Measurements from ENCODE around the gene OR2B6.

Gene OR2B6

DNA sequence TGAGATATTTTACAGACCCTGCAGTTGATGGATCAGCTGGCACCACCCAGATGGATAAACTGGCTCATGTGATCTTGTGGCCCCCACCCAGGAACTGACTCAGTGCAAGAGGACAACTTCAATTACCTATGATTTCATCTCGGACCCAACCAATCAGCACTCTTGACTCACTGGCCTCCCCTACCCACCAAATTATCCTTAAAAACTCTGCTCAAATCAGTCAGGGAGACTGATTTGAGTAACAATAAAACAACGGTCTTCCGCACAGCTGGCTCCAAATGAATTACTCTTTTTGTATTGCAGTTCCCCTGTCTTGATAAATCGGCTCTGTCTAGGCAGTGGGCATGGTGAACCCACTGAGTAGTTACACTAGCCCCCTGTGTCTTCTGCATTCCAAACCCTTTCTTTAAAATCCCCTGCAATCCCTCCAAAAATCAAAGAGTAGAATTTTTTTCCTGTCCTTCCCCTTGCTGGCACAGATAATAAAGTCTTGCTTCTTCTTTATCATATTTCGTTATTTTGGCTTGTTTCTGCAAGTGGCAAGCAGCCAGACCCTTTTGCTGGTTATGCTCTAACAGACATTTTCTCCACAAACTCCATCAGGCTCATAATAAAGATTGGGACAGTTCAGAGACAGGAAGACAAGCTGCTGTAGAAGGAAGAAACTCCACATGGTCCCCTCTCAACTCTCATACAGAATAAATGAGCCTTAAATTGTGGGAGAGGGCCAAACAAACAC lies 48.3 kb downstream of the OR2B6 start:
- Mint-ChIP-seq H3K27me3 (peaks cover 12% of the 10 kb centered on the region), H3K27ac (no peak overlapping the region)

GRCh38 chr6:28005975-28006374 lies 48.9 kb downstream of the OR2B6 start:
- Mint-ChIP-seq H3K4me1 (ENCODE audit: low read depth) (peaks cover 2% of the 10 kb centered on the region), H3K27ac (no peak overlapping the region), H3K4me3 (no peak overlapping the region), H3K27me3 (peaks cover 14% of the 10 kb centered on the region), H3K9me3 (ENCODE audit: low read depth) (no peaks in the 10 kb centered on the region), H3K36me3 (no peaks in the 10 kb centered on the region)

More for the DNA sequence above, 48.3 kb downstream of the OR2B6 start:
- Mint-ChIP-seq H3K9me3 (ENCODE audit: low read depth) (no peaks in the 10 kb centered on the region), H3K4me1 (ENCODE audit: low read depth) (no peaks in the 10 kb centered on the region), H3K36me3 (no peaks in the 10 kb centered on the region), H3K4me3 (no peak overlapping the region)
